SH-SY5Y (cell line): ENCODE data around the gene SREBF1.

Experiments used
- GATA2 ChIP-seq: IDR thresholded peaks from 2 replicates; pipeline ENCODE4 v1.6.1; 2011; ENCODE audit warnings: mild to moderate bottlenecking, low read depth, low read length
- GATA3 ChIP-seq: IDR thresholded peaks from 2 replicates; pipeline ENCODE4 v1.6.1; 2011; ENCODE audit warnings: low read depth, mild to moderate bottlenecking, low read length, moderate library complexity

DNA sequence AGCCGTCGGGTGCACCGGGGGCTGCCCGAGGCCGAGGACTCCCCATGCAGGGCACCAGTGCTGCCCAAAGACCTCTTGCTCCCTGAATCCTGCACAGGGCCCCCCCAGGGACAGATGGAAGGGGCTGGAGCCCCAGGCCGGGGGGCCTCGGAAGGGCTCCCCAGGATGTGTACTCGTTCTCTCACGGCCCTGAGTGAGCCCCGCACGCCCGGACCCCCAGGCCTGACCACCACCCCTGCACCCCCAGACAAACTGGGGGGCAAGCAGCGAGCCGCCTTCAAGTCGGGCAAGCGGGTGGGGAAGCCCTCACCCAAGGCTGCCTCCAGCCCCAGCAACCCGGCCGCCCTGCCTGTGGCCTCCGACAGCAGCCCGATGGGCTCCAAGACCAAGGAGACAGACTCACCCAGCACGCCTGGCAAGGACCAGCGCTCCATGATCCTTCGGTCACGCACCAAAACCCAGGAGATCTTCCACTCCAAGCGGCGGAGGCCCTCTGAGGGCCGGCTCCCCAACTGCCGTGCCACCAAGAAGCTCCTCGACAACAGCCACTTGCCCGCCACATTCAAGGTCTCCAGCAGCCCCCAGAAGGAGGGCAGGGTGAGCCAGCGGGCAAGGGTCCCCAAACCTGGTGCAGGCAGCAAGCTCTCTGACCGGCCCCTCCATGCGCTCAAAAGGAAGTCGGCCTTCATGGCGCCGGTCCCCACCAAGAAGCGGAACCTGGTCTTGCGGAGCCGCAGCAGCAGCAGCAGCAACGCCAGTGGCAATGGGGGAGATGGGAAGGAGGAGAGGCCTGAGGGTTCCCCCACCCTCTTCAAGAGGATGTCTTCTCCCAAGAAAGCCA lies 40.6 kb downstream of the SREBF1 start:
- TF ChIP-seq GATA3 (no peak), GATA2 (no peak)
